Hematopoietic multipotent progenitor cell treated with erythropoietin and hydrocortisone succinate and interleukin-3 and kit ligand, for 6 days (in vitro differentiated cells): ENCODE data around the gene PCDHAC2.

Experiments used
- DNase-seq: peaks from one replicate; pipeline ENCODE4 v3.0.0-alpha.2; 2015

PCDHAC2 gene, protein sequence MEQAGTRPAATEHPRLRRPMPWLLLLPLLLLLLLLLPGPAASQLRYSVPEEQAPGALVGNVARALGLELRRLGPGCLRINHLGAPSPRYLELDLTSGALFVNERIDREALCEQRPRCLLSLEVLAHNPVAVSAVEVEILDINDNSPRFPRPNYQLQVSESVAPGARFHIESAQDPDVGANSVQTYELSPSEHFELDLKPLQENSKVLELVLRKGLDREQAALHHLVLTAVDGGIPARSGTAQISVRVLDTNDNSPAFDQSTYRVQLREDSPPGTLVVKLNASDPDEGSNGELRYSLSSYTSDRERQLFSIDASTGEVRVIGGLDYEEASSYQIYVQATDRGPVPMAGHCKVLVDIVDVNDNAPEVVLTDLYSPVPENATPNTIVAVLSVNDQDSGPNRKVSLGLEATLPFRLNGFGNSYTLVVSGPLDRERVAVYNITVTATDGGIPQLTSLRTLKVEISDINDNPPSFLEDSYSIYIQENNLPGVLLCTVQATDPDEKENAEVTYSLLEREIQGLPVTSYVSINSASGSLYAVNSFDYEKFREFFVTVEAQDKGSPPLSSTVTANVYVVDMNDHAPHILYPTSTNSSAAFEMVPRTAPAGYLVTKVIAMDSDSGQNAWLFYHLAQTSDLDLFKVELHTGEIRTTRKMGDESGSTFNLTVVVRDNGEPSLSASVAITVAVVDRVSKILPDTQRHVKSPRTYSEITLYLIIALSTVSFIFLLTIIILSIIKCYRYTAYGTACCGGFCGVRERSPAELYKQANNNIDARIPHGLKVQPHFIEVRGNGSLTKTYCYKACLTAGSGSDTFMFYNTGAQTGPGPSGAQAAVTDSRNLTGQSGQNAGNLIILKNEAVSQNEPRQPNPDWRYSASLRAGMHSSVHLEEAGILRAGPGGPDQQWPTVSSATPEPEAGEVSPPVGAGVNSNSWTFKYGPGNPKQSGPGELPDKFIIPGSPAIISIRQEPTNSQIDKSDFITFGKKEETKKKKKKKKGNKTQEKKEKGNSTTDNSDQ

DNA sequence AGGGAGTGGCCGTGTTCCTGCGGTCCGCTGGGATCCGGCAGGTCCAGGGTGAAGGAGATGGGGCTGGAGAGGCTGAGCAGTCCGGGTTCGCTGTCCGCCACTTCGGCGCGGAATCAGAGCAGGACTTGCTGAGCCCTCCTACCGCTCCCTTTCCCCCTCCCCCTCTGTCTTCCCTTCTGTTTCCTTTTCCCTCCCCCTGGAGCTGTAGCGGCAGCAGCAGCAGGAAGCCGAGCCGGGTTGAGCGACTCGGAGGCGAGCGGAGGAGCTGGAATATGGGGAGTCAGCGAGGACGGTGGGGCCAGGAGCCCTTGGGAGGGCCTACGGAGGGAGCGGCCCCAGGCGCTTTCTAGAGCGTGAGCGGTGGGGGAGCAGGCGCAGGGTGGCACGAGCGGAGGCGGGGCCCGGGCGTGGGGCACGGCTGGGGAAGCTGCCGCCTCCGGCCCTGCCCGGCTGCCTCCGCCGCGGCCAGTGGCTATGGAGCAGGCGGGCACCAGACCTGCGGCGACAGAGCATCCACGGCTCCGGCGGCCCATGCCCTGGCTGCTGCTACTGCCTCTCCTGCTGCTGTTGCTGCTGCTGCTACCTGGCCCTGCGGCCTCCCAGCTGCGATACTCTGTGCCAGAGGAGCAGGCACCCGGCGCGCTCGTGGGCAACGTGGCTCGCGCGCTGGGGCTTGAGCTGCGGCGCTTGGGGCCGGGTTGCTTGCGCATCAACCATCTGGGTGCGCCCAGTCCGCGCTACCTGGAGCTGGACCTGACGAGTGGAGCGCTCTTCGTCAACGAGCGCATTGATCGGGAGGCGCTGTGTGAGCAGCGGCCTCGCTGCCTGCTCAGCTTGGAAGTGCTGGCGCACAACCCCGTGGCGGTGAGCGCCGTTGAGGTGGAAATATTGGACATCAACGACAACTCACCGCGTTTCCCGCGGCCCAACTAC lies at the start of gene PCDHAC2:
PCDHAC2 (plus strand) TSS at position 184 of the 933 bp plus-strand sequence; CDS start at position 475, 291 bp downstream.
- DNase-seq, result no peak

DNA sequence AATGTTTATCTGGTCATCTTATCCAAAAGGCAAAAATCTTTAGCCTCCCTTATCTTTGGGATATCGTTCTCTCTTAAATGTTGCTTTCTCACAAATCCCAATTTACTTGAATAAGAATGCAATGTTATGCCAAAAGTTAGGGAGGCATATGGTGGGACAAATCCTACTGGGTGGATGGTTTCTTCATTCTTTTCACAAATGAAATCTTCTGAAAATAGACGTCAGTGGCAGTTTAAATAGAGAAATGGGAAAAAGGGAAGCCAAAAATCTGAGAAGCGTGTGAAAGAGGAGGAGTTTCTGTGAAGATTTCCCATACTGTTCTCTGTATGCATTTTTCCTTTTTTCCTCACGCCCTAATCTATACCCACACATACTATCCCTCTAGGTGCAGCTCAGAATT lies 42.7 kb upstream of the PCDHAC2 start:
- DNase-seq, result no peak

DNA sequence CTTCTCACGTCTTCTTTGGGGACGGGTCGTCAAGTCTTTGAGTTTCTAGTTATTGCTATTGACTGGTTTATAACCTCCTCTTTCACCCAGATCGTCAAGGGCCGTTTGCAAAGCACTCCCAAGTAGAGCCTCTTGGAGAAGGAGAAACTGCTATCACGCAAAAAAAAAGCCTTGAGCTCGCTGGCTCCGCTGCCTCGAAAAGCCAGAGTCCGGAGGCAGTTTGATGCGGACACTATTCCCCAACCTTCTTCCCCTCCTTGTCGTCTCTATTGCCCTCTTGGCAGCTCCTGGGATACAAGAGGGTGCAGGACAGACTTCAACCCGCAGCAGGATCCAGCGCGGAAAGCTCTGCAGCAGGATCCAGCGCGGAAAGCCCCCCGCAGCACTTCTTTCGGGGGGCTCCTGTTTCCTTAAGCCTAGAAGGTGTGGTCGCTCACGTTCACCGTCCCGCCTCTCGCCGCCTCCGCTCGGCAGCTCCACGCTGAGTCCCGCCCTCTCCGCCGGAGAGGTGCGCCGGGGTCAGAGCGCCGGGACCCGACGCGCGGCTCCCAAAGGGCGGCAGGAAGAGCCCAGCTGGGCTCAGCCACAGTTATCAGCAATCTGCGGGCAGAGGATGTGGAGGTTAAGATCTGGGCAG lies 40.4 kb upstream of the PCDHAC2 start, which contains the start of gene PCDHAC1:
PCDHAC1 (plus strand) TSS at position 494 of the 637 bp plus-strand sequence. CDS start 594 bp downstream, outside the sequence.
- DNase-seq, result no peak

DNA sequence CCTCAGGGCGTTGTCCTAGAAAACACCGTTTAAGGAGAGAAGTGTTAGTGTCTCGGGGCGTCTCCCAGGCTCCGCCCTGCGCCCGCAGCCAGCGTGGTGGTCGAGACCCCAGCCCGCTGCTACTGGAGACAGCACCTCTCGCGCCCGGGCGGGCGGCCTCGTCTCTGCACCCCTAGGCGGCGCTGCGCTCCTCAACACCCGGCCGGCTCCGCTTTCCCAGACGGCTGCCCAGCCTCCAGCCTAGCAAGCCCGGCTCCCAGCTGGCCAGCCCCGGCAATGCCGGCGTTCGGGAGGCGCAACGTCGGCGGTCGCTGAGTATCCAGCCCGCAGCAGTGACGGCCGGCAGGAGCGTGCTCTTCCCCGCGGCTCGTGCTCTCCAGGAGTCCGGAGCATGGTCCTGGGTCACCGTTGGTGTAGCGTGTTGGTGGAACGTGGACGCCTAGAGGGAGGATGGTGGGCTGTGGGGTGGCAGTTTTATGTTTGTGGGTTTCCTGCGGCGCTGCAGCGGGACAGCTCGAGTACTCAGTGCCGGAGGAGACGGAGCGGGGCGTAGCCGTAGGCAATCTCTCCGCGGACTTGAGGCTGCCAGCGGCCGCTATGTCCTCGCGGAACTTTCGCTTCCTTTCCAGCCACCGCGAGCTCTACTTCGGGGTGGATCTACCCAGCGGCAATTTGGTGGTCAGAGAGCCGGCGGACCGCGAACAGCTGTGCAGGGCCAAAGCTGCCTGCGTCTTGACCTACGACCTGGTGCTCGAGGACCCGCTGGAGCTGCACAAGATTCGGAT lies 39.6 kb upstream of the PCDHAC2 start:
- peak; percentile 8 for DNase-seq

DNA sequence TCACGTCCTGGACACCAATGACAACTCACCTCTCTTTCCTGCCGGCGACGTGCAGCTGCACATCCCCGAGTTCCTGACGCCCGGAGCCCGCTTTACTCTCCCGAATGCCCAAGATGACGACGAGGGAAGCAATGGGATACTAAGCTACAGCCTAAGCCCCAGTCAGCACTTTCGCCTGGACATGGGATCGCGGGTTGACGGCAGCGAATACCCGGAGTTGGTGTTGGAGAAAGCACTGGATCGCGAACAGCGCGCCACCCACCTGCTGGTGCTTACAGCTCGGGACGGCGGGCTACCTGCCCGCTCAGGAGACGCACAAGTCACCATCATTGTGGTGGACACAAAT lies 39.1 kb upstream of the PCDHAC2 start:
- DNase-seq, result no peak

DNA sequence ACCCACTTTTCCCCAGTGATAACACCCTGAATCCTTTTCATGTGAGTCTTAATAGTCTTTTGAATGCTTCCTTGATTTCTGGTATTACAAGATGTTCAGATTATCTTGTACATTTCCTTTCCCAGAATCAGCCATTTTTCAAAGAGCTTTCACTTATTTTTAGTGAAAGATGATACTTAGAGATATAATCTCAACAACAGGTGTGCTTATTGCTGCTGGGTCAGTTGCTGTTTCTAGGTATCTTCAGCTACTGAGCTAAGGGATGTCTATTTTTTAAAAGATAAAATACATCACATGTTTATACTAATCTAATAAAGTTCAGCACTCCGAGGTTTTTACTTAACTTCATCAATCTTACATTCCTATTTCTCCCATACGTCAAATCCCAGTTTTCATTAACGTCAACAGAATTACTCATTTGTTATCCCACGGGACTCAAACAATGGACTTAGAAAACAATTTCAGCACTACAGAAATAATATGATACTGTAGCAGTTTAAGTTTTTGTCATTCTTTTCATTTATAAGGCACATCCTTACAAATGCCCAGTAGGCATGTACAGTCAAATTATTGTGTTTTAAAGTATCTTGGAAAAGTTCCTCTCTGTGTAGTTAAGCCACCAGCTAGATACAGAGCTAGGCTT lies 31.2 kb upstream of the PCDHAC2 start:
- no peak for DNase-seq

DNA sequence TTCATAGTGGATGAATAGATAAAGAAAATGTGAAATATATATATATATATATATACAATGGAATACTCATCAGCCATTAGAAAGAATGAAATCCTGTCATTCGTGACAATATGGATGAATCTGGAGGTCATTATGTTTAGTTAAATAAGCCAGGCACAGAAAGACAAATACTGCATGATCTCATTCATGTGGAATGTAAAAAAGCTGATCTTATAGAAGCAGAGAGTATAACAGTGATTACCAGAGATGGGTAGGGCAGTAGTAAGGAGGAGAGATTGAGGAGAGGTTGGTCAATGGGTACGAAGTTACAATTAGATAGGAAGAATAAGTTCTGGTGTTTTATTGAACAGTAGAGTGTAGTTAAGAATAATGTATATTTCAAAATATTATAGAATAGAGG lies 19.7 kb upstream of the PCDHAC2 start:
- DNase-seq, result no peak

DNA sequence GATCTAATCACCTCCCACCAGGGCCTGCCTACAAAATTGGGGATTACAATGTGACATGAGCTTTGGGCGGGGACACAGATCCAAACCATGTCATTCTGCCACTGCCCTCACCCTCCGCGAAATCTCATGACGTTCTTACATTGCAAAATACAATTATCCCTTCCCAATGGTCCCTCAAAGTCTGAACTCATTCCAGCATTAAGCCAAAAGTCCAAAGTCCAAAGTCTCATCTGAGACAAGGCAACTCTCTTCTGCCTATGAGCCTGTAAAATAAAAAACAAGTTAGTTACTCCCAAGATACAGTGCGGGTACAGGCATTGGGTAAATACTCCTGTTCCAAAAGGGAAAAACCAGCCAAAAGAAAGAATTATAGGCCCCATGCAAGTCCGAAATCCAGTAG lies 14.6 kb upstream of the PCDHAC2 start:
- no peak for DNase-seq

DNA sequence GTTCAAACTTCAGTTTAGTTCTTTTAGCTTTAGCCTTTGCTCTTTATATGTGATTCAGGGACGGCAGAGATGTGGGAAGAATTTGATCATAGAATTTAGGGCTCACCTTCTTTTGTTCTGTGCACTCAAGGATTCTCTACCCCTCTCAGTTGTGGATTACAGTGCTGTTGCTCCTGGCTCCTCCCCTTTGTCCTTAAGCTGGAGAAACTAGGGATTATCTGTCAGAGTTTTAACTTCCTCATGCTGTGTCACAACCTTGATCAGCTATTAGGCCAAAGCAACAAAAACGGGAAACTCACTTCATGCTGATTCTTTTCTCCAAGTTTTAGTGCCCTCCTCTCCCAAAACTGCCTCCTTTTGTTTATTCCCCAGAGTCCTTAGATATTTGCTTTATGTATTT lies 13.0 kb upstream of the PCDHAC2 start:
- DNase-seq, result no peak

DNA sequence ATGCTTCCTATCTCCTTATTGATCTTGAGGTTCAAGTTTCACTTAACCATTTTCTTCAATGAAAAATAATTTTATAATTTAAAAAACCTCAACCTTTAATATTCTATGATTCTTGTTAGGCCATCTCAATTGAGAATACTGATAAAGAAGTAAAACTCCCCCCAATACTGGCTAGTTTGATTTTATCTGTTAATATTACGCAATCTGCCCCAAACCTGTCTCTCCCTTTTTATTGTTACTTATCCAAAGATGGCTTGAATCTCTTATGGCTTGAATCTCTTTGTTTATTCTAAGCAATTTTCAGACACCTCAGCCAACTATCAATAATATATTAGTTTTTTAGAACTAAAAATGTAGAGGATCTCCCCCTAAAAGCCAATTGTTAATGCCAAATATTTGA lies 4.1 kb upstream of the PCDHAC2 start:
- no peak for DNase-seq

DNA sequence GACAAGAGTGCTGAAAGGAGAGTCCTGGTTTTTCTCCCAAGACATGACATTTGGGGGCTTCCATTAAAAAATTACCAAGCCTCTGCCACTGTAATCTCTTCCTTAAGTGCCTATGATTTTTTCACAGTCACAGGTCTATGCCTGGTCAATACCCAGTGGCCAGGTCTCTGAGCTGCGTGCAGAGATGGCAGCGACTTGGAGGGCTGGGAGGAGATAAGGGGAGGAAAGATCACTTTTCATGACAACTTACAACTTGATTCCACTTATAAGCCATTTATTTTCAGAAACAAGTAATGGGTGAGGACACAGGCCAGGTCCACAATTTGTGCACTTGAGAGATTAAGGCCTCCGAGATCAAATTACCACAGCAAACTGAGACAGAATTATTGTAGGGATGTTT lies 1.9 kb upstream of the PCDHAC2 start:
- DNase-seq, result no peak

DNA sequence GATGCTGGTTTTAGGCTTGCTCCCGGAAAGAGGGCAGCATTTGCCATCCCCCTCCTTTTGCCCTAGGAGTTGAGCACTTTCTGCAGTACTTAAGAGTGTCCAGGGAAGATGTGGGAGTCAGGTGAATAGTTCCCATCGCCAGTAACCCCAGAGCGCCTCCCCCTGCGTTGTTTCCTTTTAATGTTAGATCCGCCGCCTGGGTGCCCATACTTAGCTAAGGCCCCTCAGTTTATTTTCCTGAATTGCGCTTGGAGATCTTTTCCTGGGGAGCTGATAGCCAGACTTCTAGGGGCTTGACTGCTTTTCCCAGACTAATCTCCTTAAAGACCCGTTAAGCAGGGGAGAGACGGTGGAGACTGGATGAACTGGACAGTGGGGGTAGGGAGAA lies 377 bp upstream of the PCDHAC2 start:
- DNase-seq, result no peak

DNA sequence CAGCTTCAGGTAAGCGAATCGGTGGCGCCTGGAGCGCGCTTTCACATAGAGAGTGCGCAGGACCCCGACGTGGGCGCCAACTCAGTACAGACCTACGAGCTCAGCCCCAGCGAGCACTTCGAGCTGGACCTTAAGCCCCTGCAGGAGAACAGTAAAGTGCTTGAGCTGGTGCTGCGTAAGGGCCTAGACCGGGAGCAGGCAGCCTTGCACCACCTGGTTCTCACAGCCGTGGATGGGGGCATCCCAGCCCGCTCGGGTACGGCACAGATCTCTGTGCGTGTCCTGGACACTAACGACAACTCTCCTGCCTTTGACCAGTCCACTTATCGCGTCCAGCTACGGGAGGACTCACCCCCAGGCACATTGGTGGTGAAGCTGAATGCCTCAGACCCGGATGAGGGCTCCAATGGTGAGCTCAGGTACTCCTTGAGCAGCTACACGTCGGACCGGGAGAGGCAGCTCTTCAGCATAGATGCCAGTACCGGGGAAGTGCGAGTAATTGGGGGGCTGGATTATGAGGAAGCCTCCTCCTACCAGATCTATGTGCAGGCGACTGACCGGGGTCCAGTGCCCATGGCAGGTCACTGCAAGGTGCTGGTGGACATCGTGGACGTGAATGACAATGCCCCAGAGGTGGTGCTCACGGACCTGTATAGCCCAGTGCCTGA lies 1.1 kb downstream of the PCDHAC2 start:
- DNase-seq, result no peak

DNA sequence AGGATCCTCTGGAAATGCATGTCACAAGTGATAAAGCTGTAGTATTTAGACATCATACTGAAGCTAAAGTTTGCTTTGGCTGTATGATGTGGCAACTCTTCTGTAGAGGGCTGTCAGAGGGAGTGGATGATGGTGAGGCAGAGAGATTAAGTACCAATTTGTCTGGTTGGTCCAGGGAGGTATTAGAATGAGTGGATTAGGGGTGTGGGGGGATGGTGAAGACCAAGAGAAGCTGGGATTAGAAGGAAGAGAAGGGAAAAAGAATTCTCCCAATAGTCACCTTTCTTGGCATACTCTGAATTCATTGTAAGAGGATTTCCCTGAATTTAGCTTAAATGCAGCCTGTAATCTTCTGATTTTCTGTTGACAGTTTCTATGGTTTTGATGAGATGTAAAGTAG lies 3.6 kb downstream of the PCDHAC2 start:
- DNase-seq, result no peak

DNA sequence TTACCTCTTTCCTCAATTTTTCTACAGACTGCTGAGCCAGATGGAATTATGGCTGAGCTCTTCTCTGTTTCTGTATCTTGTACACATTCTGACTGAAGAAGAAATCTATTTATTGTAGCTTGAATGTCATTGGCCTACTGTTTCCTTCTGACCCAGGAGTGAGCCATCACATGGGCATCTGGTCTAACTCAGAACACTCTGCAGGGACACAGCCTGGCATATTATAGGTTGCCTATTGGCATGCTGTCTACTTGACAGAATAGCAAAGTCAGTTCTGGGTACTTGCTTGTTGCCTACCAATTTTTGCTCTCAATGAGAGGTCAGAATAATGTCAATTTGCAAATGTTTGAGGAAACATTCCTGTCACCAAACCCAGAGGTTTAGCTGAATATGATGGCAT lies 7.3 kb downstream of the PCDHAC2 start:
- DNase-seq, result no peak

DNA sequence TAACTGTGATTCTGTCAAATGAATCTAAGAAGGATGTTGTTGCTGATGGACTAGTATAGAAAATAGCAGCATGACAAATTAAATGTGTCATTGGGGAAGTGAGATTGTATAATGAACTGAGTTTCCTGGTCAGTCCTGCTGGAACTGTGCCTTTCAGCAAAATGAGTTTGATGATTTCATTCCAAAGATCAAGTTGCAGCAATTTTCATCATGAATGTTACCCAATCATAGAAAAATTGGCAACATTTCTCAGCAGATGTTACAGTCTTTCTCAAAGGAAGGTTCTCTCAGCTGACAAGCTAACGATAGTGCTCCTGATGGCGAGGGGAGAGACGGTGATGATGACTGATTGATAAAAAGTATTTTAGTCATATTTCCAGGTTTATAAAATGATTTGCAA lies 10.7 kb downstream of the PCDHAC2 start:
- no peak for DNase-seq

DNA sequence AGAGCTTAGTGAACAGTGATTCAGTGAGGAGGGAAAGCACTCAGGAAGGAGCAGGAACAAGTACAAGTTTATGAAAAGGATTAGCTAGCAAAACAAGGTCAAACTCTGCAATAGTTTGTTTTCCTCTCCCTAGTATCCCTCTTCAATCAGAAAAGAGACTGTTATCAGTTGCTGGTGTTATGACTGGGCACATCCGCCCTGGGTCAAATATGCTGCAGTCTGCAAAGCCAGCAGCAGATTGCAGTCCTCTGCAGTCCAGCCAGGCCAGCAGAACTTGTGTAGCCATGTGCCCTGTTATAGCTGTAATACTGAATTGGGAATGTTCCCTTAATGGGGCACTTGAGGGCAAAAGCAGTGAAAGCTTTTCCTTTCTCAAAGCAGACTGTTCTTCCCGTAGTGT lies 12.0 kb downstream of the PCDHAC2 start:
- DNase-seq, result no peak

DNA sequence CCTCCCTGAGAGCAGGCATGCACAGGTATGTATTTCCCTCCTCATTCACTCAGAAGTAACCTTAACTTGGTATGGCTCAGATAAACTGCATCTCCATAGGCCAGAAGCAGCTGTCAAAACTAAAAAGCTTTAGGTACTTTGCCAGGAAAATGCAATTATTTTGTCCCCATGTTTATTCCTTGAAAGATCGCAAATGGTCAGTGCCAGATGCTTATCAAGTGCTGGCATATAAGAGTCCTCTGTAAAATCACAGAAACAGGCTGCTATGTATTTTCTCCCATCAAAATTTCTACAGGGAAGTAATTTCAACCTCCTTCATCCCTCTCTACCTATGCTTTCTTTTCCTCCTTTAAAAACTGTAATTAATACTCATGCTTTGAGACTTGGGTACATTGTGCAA lies 12.7 kb downstream of the PCDHAC2 start:
- no peak for DNase-seq

DNA sequence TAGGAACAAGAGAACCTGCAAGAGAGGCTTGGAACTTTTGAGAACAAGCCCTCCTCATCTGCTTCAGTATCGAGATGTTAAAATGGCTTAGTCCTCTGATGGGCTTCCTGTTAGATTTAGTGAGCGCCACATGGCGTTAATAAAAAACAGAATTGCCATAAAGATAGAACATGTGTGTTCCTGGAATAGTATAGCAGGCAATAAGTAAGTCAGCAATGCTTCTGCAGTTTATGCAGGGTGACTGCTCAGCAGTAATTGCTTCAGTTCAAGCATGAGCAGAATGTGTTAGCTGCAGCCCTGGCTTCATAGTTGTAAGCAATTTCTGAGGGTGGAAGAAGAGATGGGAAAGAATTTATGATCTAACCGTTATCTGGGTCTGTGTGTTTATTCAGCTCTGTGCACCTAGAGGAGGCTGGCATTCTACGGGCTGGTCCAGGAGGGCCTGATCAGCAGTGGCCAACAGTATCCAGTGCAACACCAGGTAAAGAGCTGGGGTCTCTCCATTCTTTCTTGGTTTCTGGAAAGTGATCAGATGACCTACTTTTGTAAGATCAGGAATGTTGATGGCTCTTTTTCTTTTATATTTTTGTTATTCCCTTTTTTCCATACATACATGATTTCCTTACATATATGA lies 15.9 kb downstream of the PCDHAC2 start:
- no peak for DNase-seq

DNA sequence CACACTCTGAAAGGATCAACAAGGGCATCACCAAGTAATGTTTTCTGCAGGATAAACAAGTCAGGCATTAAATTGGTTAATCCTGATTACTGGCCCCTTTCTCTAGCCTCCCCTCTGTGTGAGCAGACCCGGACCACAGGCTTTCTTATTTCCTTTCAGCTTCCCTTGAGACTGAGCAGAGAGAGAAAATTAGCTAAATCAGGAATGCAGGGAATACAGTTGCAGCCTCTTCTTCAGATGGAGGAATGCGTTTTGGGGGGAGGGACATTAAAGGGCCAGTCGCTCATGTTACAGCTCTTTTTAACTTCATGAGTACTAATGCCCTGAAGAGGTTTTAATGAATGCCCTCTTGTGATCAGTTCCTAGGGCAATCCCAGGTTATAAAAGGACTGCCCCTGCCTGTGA lies 19.8 kb downstream of the PCDHAC2 start:
- DNase-seq, result no peak
